Body of pancreas (tissue), 4 donors: ENCODE measurements around the gene PPP3CB. TPM values are rescaled to one million over a fixed set of nuclear protein-coding genes. Genes with fewer than 3 reads are reported as not detected.

Source experiments
- ATAC-seq: fragments of 150-250 bp; one replicate; pipeline ENCODE4 v1.9.1; 2016
- DNase-seq, 4 donors: peaks; one replicate each; pipeline ENCODE4 v3.0.0-alpha.2; 2019
- H3K27ac ChIP-seq, 4 donors: fragments of 200-600 bp; sonication (generic); 1 replicate in 3 of 4; 2 replicates in 1 of 4; pipeline versions ENCODE4 v1.5.1 to v1.6.1; 2016 to 2019; ENCODE audit warnings: mild to moderate bottlenecking in 1 of 4, mixed read lengths in 1 of 4, moderate library complexity in 1 of 4
- H3K27me3 ChIP-seq, 2 donors: fragments of 200-600 bp; sonication (generic); one replicate each; pipeline ENCODE4 v1.6.0; 2016; ENCODE audit warnings: mild to moderate bottlenecking in 1 of 2
- H3K36me3 ChIP-seq, 2 donors: fragments of 200-600 bp; sonication (generic); replicated peaks in 1 of 2; 2 replicates each; pipeline ENCODE4 v1.5.1; 2016; ENCODE audit warnings: low read depth in 2 of 2; ENCODE audit not compliant: insufficient read depth in 1 of 2
- H3K4me1 ChIP-seq: fragments of 200-600 bp; sonication (generic); one replicate; pipeline ENCODE4 v1.6.0; 2016
- H3K4me3 ChIP-seq, 2 donors: fragments of 200-600 bp; sonication (generic); 1 replicate in 1 of 2; 2 replicates in 1 of 2; pipeline ENCODE4 v1.5.1; 2016 to 2019
- H3K9me3 ChIP-seq, 3 donors: fragments of 200-600 bp; sonication (generic); 1 replicate in 2 of 3; 2 replicates in 1 of 3; pipeline ENCODE4 v1.5.1; 2016
- CTCF ChIP-seq, 7 experiments: fragments of 450-650 bp in 4 of 7; fragments of 200-600 bp in 3 of 7; sonication (generic) in 3 of 7; IDR thresholded peaks; one replicate each; pipeline ENCODE4 v1.5.1; 2016 to 2019; ENCODE audit warnings: antibody characterized with exemption in 7 of 7
- POLR2A ChIP-seq, 3 donors: fragments of 450-650 bp; IDR thresholded peaks; one replicate each; pipeline ENCODE4 v1.6.1; 2016; ENCODE audit warnings: antibody characterized with exemption in 3 of 3, mild to moderate bottlenecking in 2 of 3
- WGBS, 2 donors: methylation state at CpG; one replicate each; pipeline ENCODE4 v1.1.5; 2017; 5-methylcytosine and 5-hydroxymethylcytosine counted together
- intact Hi-C: fragments of 100-400 bp; cut with DNase I; formaldehyde crosslinking; loops from one replicate; pipeline ENCODE4 v1.15.1; 2023
- total RNA-seq, 2 donors: library from RNA; depleted of rRNA; stranded (reverse); fragments of >200 nt; gene quantifications; one replicate each; pipeline ENCODE4 v1.1.0, GENCODE V29; 2016

Gene PPP3CB
- total RNA-seq, 2 donors from 2014 or later, result 20.4 to 27.5 TPM

DNA sequence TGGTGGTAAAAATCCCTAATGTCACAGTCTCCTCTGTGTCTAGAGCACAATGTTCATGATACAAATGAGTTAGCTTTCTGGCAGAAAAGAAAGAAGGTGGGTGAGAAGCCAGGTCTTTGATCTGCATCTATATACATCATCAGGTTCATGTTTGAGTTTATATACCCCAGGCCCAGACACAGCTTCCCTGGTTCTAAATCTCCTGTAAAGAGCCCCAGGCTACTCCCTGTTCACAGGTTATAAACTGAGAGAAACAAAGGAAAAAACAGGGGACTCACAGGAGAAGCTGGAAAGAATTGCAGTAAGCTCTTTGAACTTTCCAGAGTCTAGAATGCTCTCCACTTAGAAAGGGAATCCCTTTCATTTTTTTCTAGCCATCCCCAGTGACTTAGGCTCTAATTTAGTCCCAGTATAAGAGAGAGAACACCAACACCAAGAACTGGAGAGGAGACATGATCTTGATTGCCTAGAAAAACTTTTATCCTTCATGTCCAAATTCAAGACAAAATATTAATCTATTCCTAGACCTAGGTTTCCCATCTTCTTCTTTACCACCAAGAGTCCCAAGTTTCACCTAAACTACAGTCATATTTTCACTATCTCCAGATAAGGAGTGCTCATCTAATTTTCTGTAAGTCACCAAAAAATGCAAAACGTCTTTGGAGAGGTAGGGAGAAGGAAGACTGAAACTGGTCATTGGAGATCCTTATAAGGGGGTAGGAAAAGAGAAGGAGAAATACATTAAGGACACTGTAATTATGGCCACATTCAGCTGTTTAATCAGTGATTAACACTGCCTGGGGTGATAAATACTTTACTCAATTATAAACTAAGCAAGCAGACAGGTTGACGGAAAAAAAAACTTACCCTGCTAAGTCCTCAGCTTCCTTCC lies 62.9 kb downstream of the PPP3CB start:
- Histone ChIP-seq H3K27me3 (no peaks in the 10 kb centered on the region), H3K4me3 (no peak overlapping the region), H3K27ac (no peak overlapping the region), H3K9me3 (no peaks in the 10 kb centered on the region), H3K36me3 (peaks cover 1 to 3% of the 10 kb centered on the region in 2 donors), H3K4me1 (no peaks in the 10 kb centered on the region)
- WGBS, 2 donors, result 74 to 79% methylated on average over 2 of the region's 2 CpGs
- DNase-seq (no peak), ATAC-seq (no peak)
- intact Hi-C loops, result no loop called here
- TF ChIP-seq POLR2A (IDR thresholded peaks at IDR 0.05) (no peak), CTCF (IDR thresholded peaks at IDR 0.05) (no peak)

DNA sequence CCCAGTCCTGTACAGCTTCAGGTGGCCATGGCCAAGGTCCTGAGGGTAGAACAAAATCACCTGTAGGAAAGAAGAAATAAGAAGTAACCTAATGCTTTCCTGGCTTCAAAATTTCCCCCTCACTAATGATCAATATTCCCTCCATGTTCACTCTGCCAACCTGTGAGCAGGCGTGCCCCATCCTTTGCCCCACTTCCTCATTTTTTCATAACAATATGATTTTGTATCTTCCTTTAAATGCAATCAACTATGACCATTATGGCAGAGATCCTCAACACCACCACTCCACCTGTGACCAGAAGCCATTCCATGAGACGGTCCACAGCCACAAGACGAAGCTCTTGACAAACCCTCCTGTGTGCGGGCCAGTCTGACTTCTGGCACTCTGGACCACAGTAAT lies 69.5 kb downstream of the PPP3CB start:
- no peak for TF ChIP-seq POLR2A (IDR thresholded peaks at IDR 0.05)
- no peak for TF ChIP-seq CTCF (IDR thresholded peaks at IDR 0.05)
- intact Hi-C loops, result no loop called here
- H3K27ac ChIP-seq, result no peak overlapping the region
- peaks cover 0 to 12% of the 10 kb centered on the region in 2 donors for H3K36me3 ChIP-seq
- no peak for ATAC-seq
- DNase-seq, result no peak
- H3K27me3 ChIP-seq, result no peaks in the 10 kb centered on the region
- 96 to 97% methylated on average over 4 of the region's 4 CpGs for WGBS, 2 donors
- no peaks in the 10 kb centered on the region for H3K4me1 ChIP-seq
- no peak overlapping the region for H3K4me3 ChIP-seq
- no peaks in the 10 kb centered on the region for H3K9me3 ChIP-seq

DNA sequence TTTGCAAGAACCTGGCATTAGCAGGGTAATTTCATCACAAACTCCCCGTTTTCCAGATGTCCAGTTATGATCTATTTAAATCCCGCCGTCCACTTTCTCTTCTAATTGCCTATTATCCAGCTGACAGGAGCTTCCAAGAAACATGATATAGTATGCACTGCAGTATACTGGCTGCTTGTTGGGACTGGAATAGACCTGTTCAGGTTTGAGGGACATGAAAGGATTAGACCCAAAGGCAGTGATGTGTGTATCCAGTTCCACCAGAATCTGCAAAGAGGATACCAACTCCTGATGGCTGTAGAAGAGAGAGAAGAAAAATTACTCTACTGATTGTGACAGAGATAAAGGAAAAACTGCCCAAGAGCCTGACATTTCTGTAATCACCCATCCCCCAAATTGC lies 71.3 kb downstream of the PPP3CB start:
- H3K36me3 ChIP-seq, result peaks cover 0 to 12% of the 10 kb centered on the region in 2 donors

DNA sequence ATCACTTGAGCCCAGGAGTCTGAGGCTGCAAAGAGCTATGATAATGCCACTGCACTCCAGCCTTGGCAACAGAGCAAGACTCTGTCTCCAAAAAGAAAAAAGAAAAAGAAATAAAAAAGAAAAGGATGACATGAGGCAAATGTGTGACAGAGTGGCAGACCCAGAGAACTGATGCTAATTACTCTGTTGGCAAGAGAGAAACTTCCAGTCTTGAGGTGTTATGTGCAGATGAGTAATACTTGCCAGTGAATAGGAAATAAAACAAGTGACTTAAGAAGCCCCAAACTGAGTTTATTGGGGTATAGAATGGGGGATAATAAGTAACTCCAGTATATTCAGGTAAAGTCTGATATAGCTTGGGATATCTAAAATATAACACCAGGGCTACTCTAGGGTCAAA lies 72.5 kb downstream of the PPP3CB start:
- Histone ChIP-seq H3K27me3 (no peaks in the 10 kb centered on the region), H3K27ac (no peak overlapping the region), H3K4me1 (no peaks in the 10 kb centered on the region), H3K9me3 (no peaks in the 10 kb centered on the region), H3K36me3 (peaks cover 0 to 12% of the 10 kb centered on the region in 2 donors), H3K4me3 (no peak overlapping the region)
- no peak for DNase-seq
- TF ChIP-seq POLR2A (IDR thresholded peaks at IDR 0.05), result no peak
- TF ChIP-seq CTCF (IDR thresholded peaks at IDR 0.05), result no peak
- no peak for ATAC-seq
- intact Hi-C loops, result no loop called here

More for the DNA sequence above, 71.3 kb downstream of the PPP3CB start:
- DNase-seq, result no peak
- H3K27ac ChIP-seq, result no peak overlapping the region
- no peak overlapping the region for H3K4me3 ChIP-seq
- ATAC-seq, result no peak
- TF ChIP-seq CTCF (IDR thresholded peaks at IDR 0.05) (no peak), POLR2A (IDR thresholded peaks at IDR 0.05) (no peak)
- no peaks in the 10 kb centered on the region for H3K9me3 ChIP-seq
- H3K27me3 ChIP-seq, result no peaks in the 10 kb centered on the region
- 91 to 96% methylated on average over 3 of the region's 3 CpGs for WGBS, 2 donors
- intact Hi-C loops, result no loop called here
- H3K4me1 ChIP-seq, result no peaks in the 10 kb centered on the region

DNA sequence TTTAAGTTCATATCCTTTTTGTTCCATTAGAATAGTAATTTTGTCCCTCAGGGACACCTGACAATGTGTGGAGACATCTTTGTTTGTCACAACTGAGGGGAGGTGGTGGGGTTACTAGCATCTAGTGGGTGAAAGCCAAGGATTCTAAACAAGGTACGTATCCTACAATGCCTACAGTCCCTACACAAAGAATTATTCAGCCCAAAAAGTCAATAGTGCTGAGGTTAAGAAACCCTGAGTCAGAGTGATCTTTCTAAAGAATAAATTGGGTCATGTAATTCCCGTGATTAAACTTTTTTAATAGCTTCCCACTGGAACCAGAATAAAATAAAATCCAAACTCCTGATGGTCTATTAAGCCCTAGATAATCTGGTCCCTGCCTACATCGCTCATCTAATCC lies 79.3 kb downstream of the PPP3CB start:
- TF ChIP-seq POLR2A (IDR thresholded peaks at IDR 0.05) (no peak), CTCF (IDR thresholded peaks at IDR 0.05) (no peak)
- H3K27me3 ChIP-seq, result no peaks in the 10 kb centered on the region
- 86 to 94% methylated on average over 3 of the region's 3 CpGs for WGBS, 2 donors

More for the DNA sequence above, 79.3 kb downstream of the PPP3CB start:
- Histone ChIP-seq H3K36me3 (no peaks in the 10 kb centered on the region), H3K4me3 (no peak overlapping the region), H3K27ac (no peak overlapping the region), H3K4me1 (peaks cover 21% of the 10 kb centered on the region), H3K9me3 (no peaks in the 10 kb centered on the region)
- intact Hi-C loops, result no loop called here
- no peak for DNase-seq
- no peak for ATAC-seq
